Body of pancreas (tissue), 4 donors: ENCODE results near the gene RUNX2.

ENCODE experiments used
- POLR2A ChIP-seq, 3 donors: fragments of 450-650 bp; IDR thresholded peaks; one replicate each; pipeline ENCODE4 v1.6.1; 2016; ENCODE audit warnings: antibody characterized with exemption in 3 of 3, mild to moderate bottlenecking in 2 of 3
- TF ChIP-seq, protein P1 (sequence below), 7 experiments: fragments of 450-650 bp in 4 of 7; fragments of 200-600 bp in 3 of 7; sonication (generic) in 3 of 7; IDR thresholded peaks; one replicate each; pipeline ENCODE4 v1.5.1; 2016 to 2019; ENCODE audit warnings: antibody characterized with exemption in 7 of 7

DNA sequence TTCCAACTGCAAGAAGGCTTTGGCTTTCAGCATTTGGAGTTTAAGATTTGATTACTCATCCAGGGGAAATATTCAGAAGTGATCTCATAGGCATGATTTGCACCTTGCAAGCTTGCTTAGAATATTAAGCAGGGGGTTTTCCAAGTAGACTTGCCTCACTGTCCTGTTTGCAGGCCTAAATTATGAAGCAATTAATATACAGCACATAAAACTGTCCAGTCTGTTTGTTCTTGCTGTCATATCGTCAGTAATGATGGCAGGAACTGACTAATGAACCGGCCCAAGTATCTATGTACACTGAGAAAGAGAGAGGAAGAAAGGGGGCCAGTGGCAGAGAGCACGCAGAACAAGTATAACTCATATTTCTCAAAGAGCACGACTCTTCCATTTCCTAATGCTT, 262.1 kb downstream of the RUNX2 start:
- no peak for TF ChIP-seq POLR2A (IDR thresholded peaks at IDR 0.05)
- TF ChIP-seq, protein P1, sequence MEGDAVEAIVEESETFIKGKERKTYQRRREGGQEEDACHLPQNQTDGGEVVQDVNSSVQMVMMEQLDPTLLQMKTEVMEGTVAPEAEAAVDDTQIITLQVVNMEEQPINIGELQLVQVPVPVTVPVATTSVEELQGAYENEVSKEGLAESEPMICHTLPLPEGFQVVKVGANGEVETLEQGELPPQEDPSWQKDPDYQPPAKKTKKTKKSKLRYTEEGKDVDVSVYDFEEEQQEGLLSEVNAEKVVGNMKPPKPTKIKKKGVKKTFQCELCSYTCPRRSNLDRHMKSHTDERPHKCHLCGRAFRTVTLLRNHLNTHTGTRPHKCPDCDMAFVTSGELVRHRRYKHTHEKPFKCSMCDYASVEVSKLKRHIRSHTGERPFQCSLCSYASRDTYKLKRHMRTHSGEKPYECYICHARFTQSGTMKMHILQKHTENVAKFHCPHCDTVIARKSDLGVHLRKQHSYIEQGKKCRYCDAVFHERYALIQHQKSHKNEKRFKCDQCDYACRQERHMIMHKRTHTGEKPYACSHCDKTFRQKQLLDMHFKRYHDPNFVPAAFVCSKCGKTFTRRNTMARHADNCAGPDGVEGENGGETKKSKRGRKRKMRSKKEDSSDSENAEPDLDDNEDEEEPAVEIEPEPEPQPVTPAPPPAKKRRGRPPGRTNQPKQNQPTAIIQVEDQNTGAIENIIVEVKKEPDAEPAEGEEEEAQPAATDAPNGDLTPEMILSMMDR (IDR thresholded peaks at IDR 0.05): no peak
